HepG2 (cell line): Measurements from ENCODE around the gene CACNG7. TPM values are rescaled to one million over a fixed set of nuclear protein-coding genes. Genes with fewer than 3 reads are reported as not detected.

Experiments
- ATF2 ChIP-seq: sonication (generic); formaldehyde crosslinking; IDR thresholded peaks from 2 replicates; pipeline ENCODE4 v1.4.0; 2020; ENCODE audit warnings: missing genetic modification reagents
- DDIT3 ChIP-seq: sonication (generic); formaldehyde crosslinking; IDR thresholded peaks from 2 replicates; pipeline ENCODE4 v1.4.0; 2020; ENCODE audit warnings: mild to moderate bottlenecking, missing genetic modification reagents
- HOXD1 ChIP-seq: sonication (generic); formaldehyde crosslinking; IDR thresholded peaks from 2 replicates; pipeline ENCODE4 v1.5.0; 2020; ENCODE audit warnings: missing genetic modification reagents
- JUND ChIP-seq: sonication (generic); formaldehyde crosslinking; IDR thresholded peaks from 2 replicates; pipeline ENCODE4 v1.8.0; 2022; ENCODE audit warnings: mild to moderate bottlenecking, missing genetic modification reagents
- NPAS2 ChIP-seq: sonication (generic); formaldehyde crosslinking; IDR thresholded peaks from 2 replicates; pipeline ENCODE4 v1.8.0; 2022; ENCODE audit warnings: mild to moderate bottlenecking, missing genetic modification reagents, borderline replicate concordance
- PHF8 ChIP-seq: sonication (generic); formaldehyde crosslinking; IDR thresholded peaks from 2 replicates; pipeline ENCODE4 v1.5.0; 2020; ENCODE audit warnings: missing genetic modification reagents
- REL ChIP-seq: sonication (generic); formaldehyde crosslinking; conservative IDR thresholded peaks from 2 replicates; pipeline ENCODE4 v1.8.0; 2022; ENCODE audit warnings: mild to moderate bottlenecking, missing genetic modification reagents, moderate library complexity
- SIX1 ChIP-seq: sonication (generic); formaldehyde crosslinking; IDR thresholded peaks from 2 replicates; pipeline ENCODE4 v1.4.0; 2020; ENCODE audit warnings: missing genetic modification reagents, borderline replicate concordance
- SOX13 ChIP-seq, 3 experiments: fragments of 450-650 bp in 1 of 3; sonication (generic) in 1 of 3; formaldehyde crosslinking in 1 of 3; IDR thresholded peaks in 2 of 3; conservative IDR thresholded peaks in 1 of 3; 2 replicates each; pipeline versions ENCODE4 v1.5.0 to v1.6.1; 2016 to 2020; ENCODE audit warnings: antibody characterized with exemption in 1 of 3, mild to moderate bottlenecking in 1 of 3, missing compliant biosample characterization in 1 of 3, missing genetic modification reagents in 1 of 3, moderate library complexity in 1 of 3
- SP4 ChIP-seq: sonication (generic); formaldehyde crosslinking; IDR thresholded peaks from 2 replicates; pipeline ENCODE4 v1.8.1; 2023; ENCODE audit warnings: mild to moderate bottlenecking, missing genetic modification reagents
- TFE3 ChIP-seq: IDR thresholded peaks from 2 replicates; pipeline ENCODE4 v1.6.1; 2016
- YY1 ChIP-seq: IDR thresholded peaks from 2 replicates; pipeline ENCODE4 v1.6.1; 2011; ENCODE audit warnings: low read length, low read depth, moderate library complexity, mild to moderate bottlenecking; ENCODE audit not compliant: insufficient read depth, insufficient replicate concordance
- ZBTB7B ChIP-seq: sonication (generic); formaldehyde crosslinking; IDR thresholded peaks from 2 replicates; pipeline ENCODE4 v1.4.0; 2020; ENCODE audit warnings: missing genetic modification reagents
- ZKSCAN5 ChIP-seq: sonication (generic); formaldehyde crosslinking; IDR thresholded peaks from 2 replicates; pipeline ENCODE4 v1.5.1; 2020; ENCODE audit warnings: mild to moderate bottlenecking, missing genetic modification reagents
- ZNF441 ChIP-seq: sonication (generic); formaldehyde crosslinking; IDR thresholded peaks from 2 replicates; pipeline ENCODE4 v1.7.0; 2021; ENCODE audit warnings: missing genetic modification reagents, borderline replicate concordance
- ZNF598 ChIP-seq: sonication (generic); formaldehyde crosslinking; IDR thresholded peaks from 2 replicates; pipeline ENCODE4 v1.5.1; 2020; ENCODE audit warnings: mild to moderate bottlenecking, missing genetic modification reagents, borderline replicate concordance
- ZNF605 ChIP-seq: sonication (generic); formaldehyde crosslinking; IDR thresholded peaks from 2 replicates; pipeline ENCODE4 v1.8.0; 2022; ENCODE audit warnings: mild to moderate bottlenecking, missing genetic modification reagents
- polyA plus RNA-seq, 8 experiments: library from polyadenylated mRNA; depleted of rRNA in 3 of 8; stranded (reverse) in 7 of 8; unstranded in 1 of 8; fragments of >200 nt; fragmentation: Illumina TruSeq in 4 of 8; extraction: Trizol in 4 of 8; gene quantifications; 2 replicates each; pipeline versions ENCODE4 v1.2.1 to v1.2.3, GENCODE V29; 2011 to 2016; ENCODE audit warnings: low read depth in 4 of 8, missing spikeins in 1 of 8, mixed read lengths in 1 of 8; ENCODE audit not compliant: insufficient read depth in 1 of 8
- total RNA-seq, 5 experiments: library from RNA; depleted of rRNA; stranded (reverse); fragments of >200 nt; fragmentation: Illumina TruSeq; extraction: Trizol; gene quantifications; 2 replicates each; pipeline ENCODE4 v1.2.3, GENCODE V29; 2016; ENCODE audit warnings: low read depth in 1 of 5
- TF ChIP-seq, protein P1 (sequence below), 2 experiments: sonication (generic) in 1 of 2; formaldehyde crosslinking in 1 of 2; IDR thresholded peaks; 2 replicates each; pipeline versions ENCODE4 v1.4.0 to v1.6.1; 2018 to 2020; ENCODE audit warnings: missing genetic modification reagents in 2 of 2, borderline replicate concordance in 1 of 2, low read depth in 1 of 2, mild to moderate bottlenecking in 1 of 2, missing biosample characterization in 1 of 2
- TF ChIP-seq, protein P2 (sequence below): sonication (generic); formaldehyde crosslinking; IDR thresholded peaks from 2 replicates; pipeline ENCODE4; 2020; ENCODE audit warnings: missing genetic modification reagents, mild to moderate bottlenecking, borderline replicate concordance

Gene CACNG7
- total and polyA plus RNA-seq, 2 of the 13 experiments (the other 11 are each of a cell fraction or from before 2014, with no cell fraction given) = not detected

DNA sequence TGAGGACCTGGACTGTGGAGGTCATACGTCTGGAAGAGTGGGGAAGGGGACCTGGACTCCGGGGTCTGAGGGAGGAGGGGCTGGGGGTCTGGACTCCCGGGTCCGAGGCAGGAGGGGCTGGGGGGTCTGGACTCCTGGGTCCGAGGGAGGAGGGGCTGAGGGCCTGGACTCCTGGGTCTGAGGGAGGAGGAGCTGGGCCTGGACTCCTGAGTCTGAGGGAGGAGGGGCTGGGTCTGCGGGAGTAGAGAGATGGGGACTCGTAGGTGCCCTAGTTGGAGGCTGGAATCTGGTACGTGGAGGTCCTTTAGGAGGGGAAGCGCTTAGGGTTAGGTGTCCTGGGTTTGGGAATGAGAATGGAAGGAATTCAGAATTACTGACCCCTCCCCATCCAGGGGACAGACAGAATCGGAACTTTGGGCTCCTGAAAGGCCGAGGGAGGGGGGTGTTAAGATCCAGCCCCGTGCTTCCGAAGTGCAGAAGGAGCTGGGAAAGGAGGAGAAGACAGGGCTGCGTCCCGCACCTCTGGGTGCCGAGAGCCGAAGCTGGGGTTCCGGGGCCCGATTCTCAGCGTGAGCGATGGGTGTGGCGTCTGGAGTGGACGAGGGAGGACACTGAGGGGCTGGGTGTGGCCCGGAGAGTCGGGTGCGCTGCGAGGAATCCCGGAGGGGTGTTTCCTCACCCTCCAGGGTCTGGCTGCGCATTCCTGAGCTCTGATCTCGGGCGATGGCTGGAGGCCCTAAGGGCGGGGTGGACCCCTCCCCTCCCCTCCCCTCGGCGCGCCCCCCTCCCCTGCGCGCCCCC, 40.8 kb upstream of the CACNG7 start (continued):
- TF ChIP-seq HOXD1 (CRISPR knock-in tag) (0 out of 2 replicates have a peak, but pooled peaks have one; percentile 10), ZNF441 (CRISPR knock-in tag) (no peak), DDIT3 (CRISPR knock-in tag) (no peak), SIX1 (CRISPR knock-in tag) (no peak), ZBTB7B (no peak), NPAS2 (CRISPR knock-in tag) (no peak), ZNF598 (CRISPR knock-in tag) (no peak), ATF2 (CRISPR knock-in tag) (no peak), ZKSCAN5 (CRISPR knock-in tag) (no peak), SP4 (CRISPR knock-in tag) (no peak), REL (no peak), JUND (no peak), ZNF605 (peak; percentile 25; the same call in 1 of the 2 replicates), PHF8 (CRISPR knock-in tag) (0 out of 2 replicates have a peak, but pooled peaks have one; percentile 3), SOX13 (IDR thresholded peaks at IDR 0.05) (no peak), SOX13 (CRISPR knock-in tag; conservative IDR thresholded peaks at IDR 0.05 in 1 of 2, IDR thresholded peaks at IDR 0.05 in 1 of 2) (peak in 1 of 2 experiments; percentile 96; a peak in 2 of 4 replicates), TFE3 (CRISPR knock-in tag) (no peak), YY1 (no peak)
- TF ChIP-seq, protein P1, sequence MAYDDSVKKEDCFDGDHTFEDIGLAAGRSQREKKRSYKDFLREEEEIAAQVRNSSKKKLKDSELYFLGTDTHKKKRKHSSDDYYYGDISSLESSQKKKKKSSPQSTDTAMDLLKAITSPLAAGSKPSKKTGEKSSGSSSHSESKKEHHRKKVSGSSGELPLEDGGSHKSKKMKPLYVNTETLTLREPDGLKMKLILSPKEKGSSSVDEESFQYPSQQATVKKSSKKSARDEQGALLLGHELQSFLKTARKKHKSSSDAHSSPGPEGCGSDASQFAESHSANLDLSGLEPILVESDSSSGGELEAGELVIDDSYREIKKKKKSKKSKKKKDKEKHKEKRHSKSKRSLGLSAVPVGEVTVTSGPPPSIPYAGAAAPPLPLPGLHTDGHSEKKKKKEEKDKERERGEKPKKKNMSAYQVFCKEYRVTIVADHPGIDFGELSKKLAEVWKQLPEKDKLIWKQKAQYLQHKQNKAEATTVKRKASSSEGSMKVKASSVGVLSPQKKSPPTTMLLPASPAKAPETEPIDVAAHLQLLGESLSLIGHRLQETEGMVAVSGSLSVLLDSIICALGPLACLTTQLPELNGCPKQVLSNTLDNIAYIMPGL (CRISPR knock-in tag; IDR thresholded peaks at IDR 0.05; ENCODE audit: borderline replicate concordance in 1 of 2, low read depth in 1 of 2) = peak in 1 of 2 experiments; percentile 22; a peak in 1 of 4 replicates
- TF ChIP-seq, protein P2, sequence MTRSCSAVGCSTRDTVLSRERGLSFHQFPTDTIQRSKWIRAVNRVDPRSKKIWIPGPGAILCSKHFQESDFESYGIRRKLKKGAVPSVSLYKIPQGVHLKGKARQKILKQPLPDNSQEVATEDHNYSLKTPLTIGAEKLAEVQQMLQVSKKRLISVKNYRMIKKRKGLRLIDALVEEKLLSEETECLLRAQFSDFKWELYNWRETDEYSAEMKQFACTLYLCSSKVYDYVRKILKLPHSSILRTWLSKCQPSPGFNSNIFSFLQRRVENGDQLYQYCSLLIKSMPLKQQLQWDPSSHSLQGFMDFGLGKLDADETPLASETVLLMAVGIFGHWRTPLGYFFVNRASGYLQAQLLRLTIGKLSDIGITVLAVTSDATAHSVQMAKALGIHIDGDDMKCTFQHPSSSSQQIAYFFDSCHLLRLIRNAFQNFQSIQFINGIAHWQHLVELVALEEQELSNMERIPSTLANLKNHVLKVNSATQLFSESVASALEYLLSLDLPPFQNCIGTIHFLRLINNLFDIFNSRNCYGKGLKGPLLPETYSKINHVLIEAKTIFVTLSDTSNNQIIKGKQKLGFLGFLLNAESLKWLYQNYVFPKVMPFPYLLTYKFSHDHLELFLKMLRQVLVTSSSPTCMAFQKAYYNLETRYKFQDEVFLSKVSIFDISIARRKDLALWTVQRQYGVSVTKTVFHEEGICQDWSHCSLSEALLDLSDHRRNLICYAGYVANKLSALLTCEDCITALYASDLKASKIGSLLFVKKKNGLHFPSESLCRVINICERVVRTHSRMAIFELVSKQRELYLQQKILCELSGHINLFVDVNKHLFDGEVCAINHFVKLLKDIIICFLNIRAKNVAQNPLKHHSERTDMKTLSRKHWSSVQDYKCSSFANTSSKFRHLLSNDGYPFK = no peak
